Loucy (cell line): Measurements from ENCODE around the gene PP2D1.
"Not testable (repeated sequence)": the region's sequence is repeated elsewhere in the genome, so short reads cannot be mapped to it uniquely, and the experiment has no call there.

Experiments used
- H2AFZ ChIP-seq: fragments of 200-600 bp; sonication (generic); 2 replicates; pipeline ENCODE4 v1.6.0; 2016; ENCODE audit warnings: antibody characterized with exemption, mild to moderate bottlenecking, low read length, moderate library complexity
- H3F3A ChIP-seq: fragments of 200-600 bp; 2 replicates; pipeline ENCODE4 v1.6.0; 2016; ENCODE audit warnings: antibody characterized with exemption, low read depth, mild to moderate bottlenecking
- H3K27me3 ChIP-seq: fragments of 200-600 bp; sonication (generic); 2 replicates; pipeline ENCODE4 v1.6.1; 2014; ENCODE audit warnings: low read length, mild to moderate bottlenecking; ENCODE audit not compliant: insufficient read depth, poor library complexity, severe bottlenecking
- H3K36me3 ChIP-seq: fragments of 200-600 bp; sonication (generic); 2 replicates; pipeline ENCODE4 v1.6.1; 2016; ENCODE audit warnings: low read length; ENCODE audit not compliant: insufficient read depth
- H3K4me1 ChIP-seq: fragments of 200-600 bp; sonication (generic); 2 replicates; pipeline ENCODE4 v1.5.1; 2014; ENCODE audit warnings: low read length, mild to moderate bottlenecking; ENCODE audit not compliant: insufficient read depth, poor library complexity, severe bottlenecking
- H3K4me2 ChIP-seq: fragments of 200-600 bp; sonication (generic); 2 replicates; pipeline ENCODE4 v1.6.0; 2014; ENCODE audit warnings: antibody characterized with exemption, low read length, low read depth, mild to moderate bottlenecking; ENCODE audit not compliant: poor library complexity, severe bottlenecking
- H3K4me3 ChIP-seq: fragments of 200-600 bp; sonication (generic); 2 replicates; pipeline ENCODE4 v1.5.1; 2014; ENCODE audit warnings: low read length, mild to moderate bottlenecking, mixed read lengths; ENCODE audit not compliant: poor library complexity, severe bottlenecking
- H3K79me2 ChIP-seq: fragments of 200-600 bp; sonication (generic); 2 replicates; pipeline ENCODE4 v1.6.1; 2014; ENCODE audit warnings: low read length; ENCODE audit not compliant: insufficient read depth
- H3K9ac ChIP-seq: fragments of 200-600 bp; sonication (generic); 2 replicates; pipeline ENCODE4 v1.6.0; 2014; ENCODE audit warnings: mild to moderate bottlenecking, low read depth, low read length, moderate library complexity; ENCODE audit not compliant: poor library complexity, severe bottlenecking
- H3K9me2 ChIP-seq: fragments of 200-600 bp; sonication (generic); replicated peaks from 2 replicates; pipeline ENCODE4 v1.6.1; 2016; ENCODE audit warnings: low read depth, low read length, mixed read lengths
- H3K9me3 ChIP-seq: fragments of 200-600 bp; sonication (generic); 2 replicates; pipeline ENCODE4 v1.6.1; 2014; ENCODE audit warnings: mild to moderate bottlenecking, antibody characterized with exemption, low read length, low read depth; ENCODE audit not compliant: insufficient read depth
- H4K20me1 ChIP-seq: fragments of 200-600 bp; sonication (generic); 2 replicates; pipeline ENCODE4 v1.6.0; 2014; ENCODE audit warnings: antibody characterized with exemption, low read length, mild to moderate bottlenecking; ENCODE audit not compliant: insufficient read depth, poor library complexity, severe bottlenecking
- CTCF ChIP-seq: fragments of 200-600 bp; sonication (generic); conservative IDR thresholded peaks from 2 replicates; pipeline ENCODE4 v1.5.1; 2014; ENCODE audit warnings: mild to moderate bottlenecking, antibody characterized with exemption, low read length
- EZH2phosphoT487 ChIP-seq: fragments of 200-600 bp; IDR thresholded peaks from 2 replicates; pipeline ENCODE4 v1.6.1; 2018; ENCODE audit warnings: antibody characterized with exemption, mild to moderate bottlenecking, moderate library complexity, borderline replicate concordance

PP2D1 gene

GRCh38 chr3:20027136-20027535 is 15.1 kb upstream of the PP2D1 start:
- Histone ChIP-seq H3K9ac (no peak overlapping the region), H3K36me3 (no peaks in the 10 kb centered on the region), H2AFZ (no peak overlapping the region), H3F3A (no peaks in the 10 kb centered on the region), H3K4me3 (no peak overlapping the region), H3K9me2 (no peaks in the 10 kb centered on the region), H3K79me2 (no peaks in the 10 kb centered on the region), H3K27me3 (no peaks in the 10 kb centered on the region), H3K4me2 (no peak overlapping the region), H3K4me1 (peaks cover 13% of the 10 kb centered on the region), H4K20me1 (no peaks in the 10 kb centered on the region), H3K9me3 (no peaks in the 10 kb centered on the region)
- TF ChIP-seq EZH2phosphoT487 (no peak), CTCF (no peak)

- H3K4me3 ChIP-seq = no peak overlapping the region
- peak overlapping the region; percentile 41 for H3K4me2 ChIP-seq
- no peaks in the 10 kb centered on the region for H3K27me3 ChIP-seq
- peaks cover 13% of the 10 kb centered on the region for H3K4me1 ChIP-seq
- H2AFZ ChIP-seq = peak overlapping the region; percentile 53
- no peaks in the 10 kb centered on the region for H3K9me3 ChIP-seq
- H3F3A ChIP-seq = no peaks in the 10 kb centered on the region
- no peaks in the 10 kb centered on the region for H3K9me2 ChIP-seq
- no peak for TF ChIP-seq EZH2phosphoT487
- TF ChIP-seq CTCF = no peak
- no peaks in the 10 kb centered on the region for H4K20me1 ChIP-seq
- H3K36me3 ChIP-seq = no peaks in the 10 kb centered on the region
- H3K9ac ChIP-seq = peak overlapping the region; percentile 33
- H3K79me2 ChIP-seq = no peaks in the 10 kb centered on the region
These were observed 11.8 kb upstream of the PP2D1 start for GRCh38 chr3:20023623-20024405.

- Histone ChIP-seq H3K27me3 (no peaks in the 10 kb centered on the region), H3K36me3 (no peaks in the 10 kb centered on the region), H3K79me2 (no peaks in the 10 kb centered on the region), H3K4me3 (no peak overlapping the region), H3K4me1 (peaks cover 13% of the 10 kb centered on the region), H3K9ac (peak overlapping the region; percentile 33), H2AFZ (peak overlapping the region; percentile 53), H3K4me2 (peak overlapping the region; percentile 41), H3K9me2 (no peaks in the 10 kb centered on the region), H4K20me1 (no peaks in the 10 kb centered on the region), H3K9me3 (no peaks in the 10 kb centered on the region), H3F3A (no peaks in the 10 kb centered on the region)
- no peak for TF ChIP-seq EZH2phosphoT487
- no peak for TF ChIP-seq CTCF
These were observed 11.0 kb upstream of the PP2D1 start for GRCh38 chr3:20022954-20023622.

- H3F3A ChIP-seq, H3K4me1 ChIP-seq, H3K9ac ChIP-seq, H2AFZ ChIP-seq, H3K4me2 ChIP-seq, H3K27me3 ChIP-seq, H3K9me3 ChIP-seq, H4K20me1 ChIP-seq, H3K79me2 ChIP-seq, H3K4me3 ChIP-seq, H3K9me2 ChIP-seq, H3K36me3 ChIP-seq: not testable (repeated sequence)
These were observed 4.0 kb upstream of the PP2D1 start for GRCh38 chr3:20016076-20016475.
